ENCODE measurements around the gene ROR1.
"Not testable (repeated sequence)": the region's sequence is repeated elsewhere in the genome, so short reads cannot be mapped to it uniquely, and the experiment has no call there.

ROR1 gene

GRCh38 chr1:63792152-63792551 lies 18.3 kb downstream of the ROR1 start:
- in situ Hi-C loops (cut with MboI; ENCODE audit: low sequenced_read_pairs), result no loop called here

- in situ Hi-C loops (cut with MboI; ENCODE audit: low sequenced_read_pairs), result no loop called here
Measured at GRCh38 chr1:63793741-63794240, 20.0 kb downstream of the ROR1 start.

- in situ Hi-C loops (cut with MboI; ENCODE audit: low sequenced_read_pairs), result no loop called here
Measured at GRCh38 chr1:63794354-63794753, 20.5 kb downstream of the ROR1 start.

- in situ Hi-C loops (cut with MboI; ENCODE audit: low sequenced_read_pairs), result no loop called here
Measured at GRCh38 chr1:63794939-63795378, 21.1 kb downstream of the ROR1 start.

GRCh38 chr1:63795455-63795854 lies 21.6 kb downstream of the ROR1 start:
- in situ Hi-C loops (cut with MboI; ENCODE audit: low sequenced_read_pairs), result no loop called here

GRCh38 chr1:63797056-63797726 lies 23.4 kb downstream of the ROR1 start:
- in situ Hi-C loops (cut with MboI; ENCODE audit: low sequenced_read_pairs), result no loop called here

- in situ Hi-C loops (cut with MboI; ENCODE audit: low sequenced_read_pairs), result no loop called here
Measured at GRCh38 chr1:63798284-63798683, 24.5 kb downstream of the ROR1 start.

GRCh38 chr1:63799307-63799706 lies 25.5 kb downstream of the ROR1 start:
- in situ Hi-C loops (cut with MboI; ENCODE audit: low sequenced_read_pairs), result no loop called here

GRCh38 chr1:63799820-63800219 lies 26.0 kb downstream of the ROR1 start:
- in situ Hi-C loops (cut with MboI; ENCODE audit: low sequenced_read_pairs), result no loop called here

- in situ Hi-C loops (cut with MboI; ENCODE audit: low sequenced_read_pairs), result no loop called here
Measured at GRCh38 chr1:63802109-63802508, 28.3 kb downstream of the ROR1 start.

- in situ Hi-C loops (cut with MboI; ENCODE audit: low sequenced_read_pairs), result no loop called here
Measured at GRCh38 chr1:63804829-63805484, 31.1 kb downstream of the ROR1 start.

GRCh38 chr1:63807046-63807445 lies 33.2 kb downstream of the ROR1 start:
- in situ Hi-C loops (cut with MboI; ENCODE audit: low sequenced_read_pairs), result no loop called here

- in situ Hi-C loops (cut with MboI; ENCODE audit: low sequenced_read_pairs), result no loop called here
Measured at GRCh38 chr1:63810936-63811469, 37.2 kb downstream of the ROR1 start.

GRCh38 chr1:63812071-63812700 lies 38.4 kb downstream of the ROR1 start:
- in situ Hi-C loops (cut with MboI; ENCODE audit: low sequenced_read_pairs), result no loop called here

GRCh38 chr1:63813829-63814277 lies 40.0 kb downstream of the ROR1 start:
- in situ Hi-C loops (cut with MboI; ENCODE audit: low sequenced_read_pairs), result no loop called here

GRCh38 chr1:63816217-63816815 lies 42.5 kb downstream of the ROR1 start:
- in situ Hi-C loops (cut with MboI; ENCODE audit: low sequenced_read_pairs), result not testable (repeated sequence)

GRCh38 chr1:63817152-63817667 lies 43.4 kb downstream of the ROR1 start:
- in situ Hi-C loops (cut with MboI; ENCODE audit: low sequenced_read_pairs), result no loop called here

GRCh38 chr1:63817700-63818099 lies 43.9 kb downstream of the ROR1 start:
- in situ Hi-C loops (cut with MboI; ENCODE audit: low sequenced_read_pairs), result no loop called here

- in situ Hi-C loops (cut with MboI; ENCODE audit: low sequenced_read_pairs), result no loop called here
Measured at GRCh38 chr1:63818567-63819325, 44.9 kb downstream of the ROR1 start.

- in situ Hi-C loops (cut with MboI; ENCODE audit: low sequenced_read_pairs), result no loop called here
Measured at GRCh38 chr1:63819795-63820194, 46.0 kb downstream of the ROR1 start.
